ENCODE data around the gene CACNB2. TPM values are rescaled to one million over a fixed set of nuclear protein-coding genes. Genes with fewer than 3 reads are reported as not detected.
"Not testable (repeated sequence)": the region's sequence is repeated elsewhere in the genome, so short reads cannot be mapped to it uniquely, and the experiment has no call there.

CACNB2 gene
- total RNA-seq, 1 donor from 2014 or later, result 4.9 TPM

DNA sequence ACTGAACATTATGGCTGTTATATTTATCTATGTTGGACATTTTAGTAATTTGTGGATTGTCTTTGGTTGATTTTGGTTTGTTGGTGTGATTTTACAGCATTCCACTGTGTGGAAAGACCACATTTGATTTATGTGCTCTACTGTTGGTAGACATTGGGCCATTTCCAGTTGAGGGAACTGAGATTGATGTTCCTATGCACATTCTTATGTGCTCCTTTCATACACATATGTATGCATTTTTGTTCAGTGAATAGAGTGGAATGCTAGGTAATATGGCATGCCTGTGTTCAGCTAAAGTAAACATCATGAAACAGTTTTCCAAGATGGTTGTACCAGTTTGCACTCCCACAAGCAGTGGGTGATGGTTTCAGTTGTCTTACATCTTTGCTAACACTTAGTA lies 15.1 kb downstream of the CACNB2 start:
- Mint-ChIP-seq H3K27me3 (no peaks in the 10 kb centered on the region), H3K4me1 (ENCODE audit: low read depth) (no peaks in the 10 kb centered on the region), H3K36me3 (ENCODE audit: insufficient read depth) (no peaks in the 10 kb centered on the region), H3K4me3 (ENCODE audit: low read depth) (no peak overlapping the region), H3K27ac (no peak overlapping the region), H3K9me3 (ENCODE audit: low read depth) (no peaks in the 10 kb centered on the region)
- TF ChIP-seq, protein P1, sequence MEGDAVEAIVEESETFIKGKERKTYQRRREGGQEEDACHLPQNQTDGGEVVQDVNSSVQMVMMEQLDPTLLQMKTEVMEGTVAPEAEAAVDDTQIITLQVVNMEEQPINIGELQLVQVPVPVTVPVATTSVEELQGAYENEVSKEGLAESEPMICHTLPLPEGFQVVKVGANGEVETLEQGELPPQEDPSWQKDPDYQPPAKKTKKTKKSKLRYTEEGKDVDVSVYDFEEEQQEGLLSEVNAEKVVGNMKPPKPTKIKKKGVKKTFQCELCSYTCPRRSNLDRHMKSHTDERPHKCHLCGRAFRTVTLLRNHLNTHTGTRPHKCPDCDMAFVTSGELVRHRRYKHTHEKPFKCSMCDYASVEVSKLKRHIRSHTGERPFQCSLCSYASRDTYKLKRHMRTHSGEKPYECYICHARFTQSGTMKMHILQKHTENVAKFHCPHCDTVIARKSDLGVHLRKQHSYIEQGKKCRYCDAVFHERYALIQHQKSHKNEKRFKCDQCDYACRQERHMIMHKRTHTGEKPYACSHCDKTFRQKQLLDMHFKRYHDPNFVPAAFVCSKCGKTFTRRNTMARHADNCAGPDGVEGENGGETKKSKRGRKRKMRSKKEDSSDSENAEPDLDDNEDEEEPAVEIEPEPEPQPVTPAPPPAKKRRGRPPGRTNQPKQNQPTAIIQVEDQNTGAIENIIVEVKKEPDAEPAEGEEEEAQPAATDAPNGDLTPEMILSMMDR (IDR thresholded peaks at IDR 0.05; ENCODE audit: unreplicated experiment), result no peak
- DNase-seq (ENCODE audit: low spot score, unreplicated experiment), result no peak

DNA sequence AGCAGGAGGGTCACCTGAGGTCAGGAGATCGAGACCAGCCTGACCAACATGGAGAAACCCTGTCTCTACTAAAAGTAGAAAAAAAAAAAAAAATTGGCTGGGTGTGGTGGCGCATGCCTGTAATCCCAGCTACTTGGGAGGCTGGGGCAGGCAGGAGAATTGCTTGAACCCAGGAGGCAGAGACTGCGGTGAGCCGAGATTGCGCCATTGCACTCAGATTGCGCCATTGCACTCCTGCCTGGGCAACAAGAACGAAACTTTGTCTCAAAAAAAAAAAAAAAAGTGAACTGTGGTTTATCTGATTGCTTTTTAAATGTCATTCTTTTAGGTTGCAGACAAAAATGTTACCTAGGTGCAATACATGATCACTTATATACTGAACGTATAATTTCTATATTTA lies 16.6 kb downstream of the CACNB2 start:
- not testable (repeated sequence) for H3K27me3 Mint-ChIP-seq; H3K27ac Mint-ChIP-seq; H3K9me3 Mint-ChIP-seq (ENCODE audit: low read depth); DNase-seq (ENCODE audit: low spot score, unreplicated experiment); H3K4me1 Mint-ChIP-seq (ENCODE audit: low read depth); H3K36me3 Mint-ChIP-seq (ENCODE audit: insufficient read depth); H3K4me3 Mint-ChIP-seq (ENCODE audit: low read depth)

DNA sequence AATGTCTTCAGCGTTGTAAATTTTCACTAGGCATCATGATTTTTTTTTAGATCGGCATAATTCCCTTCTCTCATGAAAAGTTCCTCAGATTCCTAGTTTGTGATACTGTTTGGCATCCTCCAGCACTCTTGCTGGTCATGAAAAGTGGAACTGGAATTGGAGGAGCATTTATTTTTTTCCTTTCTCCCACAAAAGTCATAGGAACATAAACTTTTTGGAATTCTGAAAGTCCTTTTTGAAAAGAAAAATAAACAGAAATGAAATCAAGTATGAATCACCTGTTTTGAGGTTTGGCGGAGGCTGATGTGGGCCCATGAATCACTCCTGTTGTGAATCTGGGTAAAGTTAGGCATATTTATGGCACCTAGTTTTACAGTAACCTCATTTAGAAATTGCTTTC lies 17.7 kb downstream of the CACNB2 start:
- H3K27ac Mint-ChIP-seq, result no peak overlapping the region
- no peaks in the 10 kb centered on the region for H3K27me3 Mint-ChIP-seq
- no peak overlapping the region for H3K4me3 Mint-ChIP-seq (ENCODE audit: low read depth)
- no peak for DNase-seq (ENCODE audit: low spot score, unreplicated experiment)
- peaks cover 2% of the 10 kb centered on the region for H3K36me3 Mint-ChIP-seq (ENCODE audit: insufficient read depth)
- TF ChIP-seq, protein P1 (IDR thresholded peaks at IDR 0.05; ENCODE audit: unreplicated experiment), result no peak
- H3K9me3 Mint-ChIP-seq (ENCODE audit: low read depth), result peaks cover 2% of the 10 kb centered on the region
- no peaks in the 10 kb centered on the region for H3K4me1 Mint-ChIP-seq (ENCODE audit: low read depth)

DNA sequence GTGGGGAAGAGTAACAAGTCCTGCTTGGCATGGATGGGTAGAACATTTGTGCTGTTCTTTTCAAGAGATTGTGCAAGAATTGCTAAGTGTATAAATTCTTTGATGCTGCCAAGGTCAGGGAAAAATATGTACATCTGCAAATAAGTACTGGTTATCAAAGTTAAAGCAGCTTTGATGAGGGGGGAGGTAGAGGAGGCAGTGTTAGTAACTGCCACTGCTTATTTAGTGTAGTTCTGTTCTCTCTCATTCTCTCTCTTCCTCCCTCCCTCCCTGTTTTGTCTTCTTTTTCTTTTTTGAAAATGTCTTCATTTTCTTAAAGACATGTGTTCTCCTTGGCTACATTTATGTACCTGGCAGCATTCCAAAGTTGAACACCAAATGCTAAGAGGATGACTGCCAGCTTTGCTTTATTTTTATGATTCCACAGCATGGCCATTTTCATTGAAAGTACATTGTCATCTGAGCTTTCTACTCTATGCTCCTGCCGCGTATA lies 18.6 kb downstream of the CACNB2 start:
- Mint-ChIP-seq H3K4me1 (ENCODE audit: low read depth) (peaks cover 2% of the 10 kb centered on the region), H3K9me3 (ENCODE audit: low read depth) (peaks cover 4% of the 10 kb centered on the region), H3K27me3 (no peaks in the 10 kb centered on the region), H3K27ac (no peak overlapping the region), H3K36me3 (ENCODE audit: insufficient read depth) (peaks cover 2% of the 10 kb centered on the region), H3K4me3 (ENCODE audit: low read depth) (no peak overlapping the region)
- TF ChIP-seq, protein P1 (IDR thresholded peaks at IDR 0.05; ENCODE audit: unreplicated experiment), result no peak
- no peak for DNase-seq (ENCODE audit: low spot score, unreplicated experiment)

DNA sequence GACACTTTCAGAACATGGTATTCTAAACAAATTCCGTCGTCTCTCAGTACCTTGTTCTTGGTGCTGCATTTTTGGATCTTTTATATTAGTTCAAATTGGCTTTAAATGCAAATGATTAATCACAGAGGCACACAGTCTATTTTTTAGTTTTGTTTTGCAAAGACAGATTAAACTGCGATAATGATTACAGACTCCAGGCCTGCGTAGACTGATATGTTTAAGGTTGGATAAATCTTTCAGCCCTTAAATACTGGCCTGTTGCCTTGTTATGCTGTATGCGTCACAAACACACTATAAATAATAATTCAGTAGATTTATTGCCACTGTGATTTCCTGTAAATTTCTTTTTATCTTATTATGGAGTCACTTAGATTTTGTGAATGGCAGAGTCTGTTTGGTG lies 19.3 kb downstream of the CACNB2 start:
- no peak overlapping the region for H3K27ac Mint-ChIP-seq
- H3K9me3 Mint-ChIP-seq (ENCODE audit: low read depth), result peaks cover 4% of the 10 kb centered on the region
- peaks cover 4% of the 10 kb centered on the region for H3K4me1 Mint-ChIP-seq (ENCODE audit: low read depth)
- TF ChIP-seq, protein P1 (IDR thresholded peaks at IDR 0.05; ENCODE audit: unreplicated experiment), result no peak
- DNase-seq (ENCODE audit: low spot score, unreplicated experiment), result no peak
- H3K4me3 Mint-ChIP-seq (ENCODE audit: low read depth), result no peak overlapping the region
- H3K36me3 Mint-ChIP-seq (ENCODE audit: insufficient read depth), result peaks cover 2% of the 10 kb centered on the region
- H3K27me3 Mint-ChIP-seq, result no peaks in the 10 kb centered on the region

DNA sequence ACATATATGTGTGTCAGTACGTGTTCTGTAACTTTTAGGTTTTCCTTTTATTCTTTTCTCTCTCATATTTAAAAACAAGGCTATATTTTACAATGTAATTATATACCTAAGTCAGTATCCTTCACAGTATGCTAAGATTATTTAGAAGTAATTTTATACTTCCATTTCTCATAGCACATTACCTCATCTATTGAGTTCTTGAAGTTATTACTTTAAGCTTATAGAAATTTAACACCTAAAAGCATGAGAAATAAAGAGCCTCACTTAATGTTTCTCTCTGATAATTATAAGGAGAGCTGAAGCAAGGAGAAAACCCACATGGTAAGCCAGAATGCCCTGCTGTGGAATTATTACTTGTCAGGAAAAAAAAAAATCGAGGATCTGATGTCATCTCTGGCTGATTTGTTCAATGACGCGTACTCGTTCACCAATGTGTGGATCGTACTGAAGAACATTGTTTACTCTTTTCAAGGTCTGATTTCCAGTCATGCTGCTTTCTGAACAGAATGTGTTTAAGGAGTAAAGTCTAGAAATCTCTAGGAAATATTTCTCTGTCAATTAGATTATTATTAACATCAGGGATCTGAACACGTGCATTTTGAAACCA lies 21.9 kb downstream of the CACNB2 start:
- Mint-ChIP-seq H3K4me1 (ENCODE audit: low read depth) (peaks cover 6% of the 10 kb centered on the region), H3K9me3 (ENCODE audit: low read depth) (peaks cover 4% of the 10 kb centered on the region), H3K27ac (no peak overlapping the region), H3K36me3 (ENCODE audit: insufficient read depth) (peaks cover 2% of the 10 kb centered on the region), H3K27me3 (no peaks in the 10 kb centered on the region), H3K4me3 (ENCODE audit: low read depth) (no peak overlapping the region)
- no peak for DNase-seq (ENCODE audit: low spot score, unreplicated experiment)
- TF ChIP-seq, protein P1 (IDR thresholded peaks at IDR 0.05; ENCODE audit: unreplicated experiment), result no peak

All from progenitor cell of endocrine pancreas (in vitro differentiated cells).